WTC11 (cell line): Measurements from ENCODE around the gene ADAM12. TPM values are rescaled to one million over a fixed set of nuclear protein-coding genes. Genes with fewer than 3 reads are reported as not detected.

Experiments
- ATAC-seq: fragments of 200-7000 bp; cut with Tn5 transposase; 2 replicates; pipeline ENCODE4 v1.10.0; 2021; ENCODE audit warnings: mild to moderate bottlenecking, moderate library complexity
- CTCF ChIA-PET: fragments of 300-600 bp; sonication (Branson Sonifier 250); formaldehyde crosslinking; loops from one replicate; lab custom pipeline; 2021; ENCODE audit warnings: antibody characterized with exemption; lab: Charles Lee
- POLR2A ChIA-PET: fragments of 350-600 bp; sonication (Branson Sonifier 250); formaldehyde crosslinking; loops from one replicate; lab custom pipeline; 2021; ENCODE audit warnings: antibody characterized with exemption; lab: Charles Lee
- DNase-seq: peaks from one replicate; pipeline ENCODE4 v3.0.0; 2021; ENCODE audit warnings: low spot score
- H3K27ac Mint-ChIP-seq: 2 replicates; pipeline ENCODE4 v1.8.0; 2021; ENCODE audit warnings: mixed read lengths
- H3K27me3 Mint-ChIP-seq: 2 replicates; pipeline ENCODE4 v1.8.0; 2021; ENCODE audit warnings: low read depth, mild to moderate bottlenecking, moderate library complexity, mixed read lengths
- H3K36me3 Mint-ChIP-seq: 2 replicates; pipeline ENCODE4 v1.8.0; 2021; ENCODE audit warnings: mixed read lengths
- H3K4me1 Mint-ChIP-seq: 2 replicates; pipeline ENCODE4 v1.8.0; 2022; ENCODE audit warnings: mixed read lengths
- H3K4me3 Mint-ChIP-seq: 2 replicates; pipeline ENCODE4 v1.8.0; 2021; ENCODE audit warnings: mild to moderate bottlenecking, moderate library complexity, mixed read lengths
- H3K9me3 Mint-ChIP-seq: 2 replicates; pipeline ENCODE4 v1.8.0; 2021; ENCODE audit warnings: mixed read lengths
- ARID4B ChIP-seq: sonication (generic); formaldehyde crosslinking; IDR thresholded peaks from 2 replicates; pipeline ENCODE4 v1.8.0; 2023; ENCODE audit warnings: missing genetic modification reagents, mild to moderate bottlenecking, borderline replicate concordance
- ATF3 ChIP-seq: sonication (generic); formaldehyde crosslinking; conservative IDR thresholded peaks from 2 replicates; pipeline ENCODE4 v1.8.1; 2022; ENCODE audit warnings: mild to moderate bottlenecking, missing genetic modification reagents
- E2F5 ChIP-seq: sonication (generic); formaldehyde crosslinking; IDR thresholded peaks from 2 replicates; pipeline ENCODE4 v1.8.1; 2022; ENCODE audit warnings: mild to moderate bottlenecking, moderate library complexity, missing genetic modification reagents
- ELF4 ChIP-seq: sonication (generic); formaldehyde crosslinking; IDR thresholded peaks from 2 replicates; pipeline ENCODE4 v1.8.1; 2022; ENCODE audit warnings: low read depth, mild to moderate bottlenecking, moderate library complexity, missing genetic modification reagents
- GTF2I ChIP-seq: fragments of 250-450 bp; sonication (Bioruptor Pico); conservative IDR thresholded peaks from 2 replicates; pipeline ENCODE4 v1.4.0; 2021; ENCODE audit warnings: mild to moderate bottlenecking
- HMGXB4 ChIP-seq: sonication (generic); formaldehyde crosslinking; IDR thresholded peaks from 2 replicates; pipeline ENCODE4 v1.8.1; 2023; ENCODE audit warnings: mild to moderate bottlenecking, moderate library complexity, missing genetic modification reagents
- MXD4 ChIP-seq: fragments of 250-450 bp; sonication (Bioruptor Pico); IDR thresholded peaks from 2 replicates; pipeline ENCODE4 v1.8.0; 2021; ENCODE audit warnings: mild to moderate bottlenecking, moderate library complexity, borderline replicate concordance
- NFE2L1 ChIP-seq: sonication (generic); formaldehyde crosslinking; IDR thresholded peaks from 2 replicates; pipeline ENCODE4 v1.8.1; 2023; ENCODE audit warnings: missing genetic modification reagents
- NR3C1 ChIP-seq: sonication (generic); formaldehyde crosslinking; conservative IDR thresholded peaks from 2 replicates; pipeline ENCODE4 v1.8.1; 2023; ENCODE audit warnings: low read depth, mild to moderate bottlenecking, missing genetic modification reagents
- OVOL2 ChIP-seq: fragments of 250-450 bp; sonication (Bioruptor Pico); IDR thresholded peaks from 2 replicates; pipeline ENCODE4 v1.9.0; 2021; ENCODE audit warnings: mild to moderate bottlenecking, borderline replicate concordance
- PREB ChIP-seq: sonication (generic); formaldehyde crosslinking; IDR thresholded peaks from 2 replicates; pipeline ENCODE4 v1.8.1; 2022; ENCODE audit warnings: mild to moderate bottlenecking, missing genetic modification reagents, moderate library complexity, borderline replicate concordance
- SMAD3 ChIP-seq: sonication (generic); formaldehyde crosslinking; IDR thresholded peaks from 2 replicates; pipeline ENCODE4 v1.8.0; 2022; ENCODE audit warnings: missing genetic modification reagents, mild to moderate bottlenecking, borderline replicate concordance
- SMAD4 ChIP-seq: sonication (generic); formaldehyde crosslinking; IDR thresholded peaks from 2 replicates; pipeline ENCODE4 v1.8.0; 2022; ENCODE audit warnings: mild to moderate bottlenecking, missing genetic modification reagents
- STAT6 ChIP-seq: sonication (generic); formaldehyde crosslinking; conservative IDR thresholded peaks from 2 replicates; pipeline ENCODE4 v1.8.1; 2023; ENCODE audit warnings: mild to moderate bottlenecking, low read depth, missing genetic modification reagents, moderate library complexity
- TEAD1 ChIP-seq: sonication (generic); formaldehyde crosslinking; IDR thresholded peaks from 2 replicates; pipeline ENCODE4 v1.8.0; 2022; ENCODE audit warnings: mild to moderate bottlenecking, missing genetic modification reagents
- USF1 ChIP-seq: sonication (generic); formaldehyde crosslinking; IDR thresholded peaks from 2 replicates; pipeline ENCODE4 v1.8.0; 2022; ENCODE audit warnings: mild to moderate bottlenecking, missing genetic modification reagents
- ZNF138 ChIP-seq: sonication (generic); formaldehyde crosslinking; conservative IDR thresholded peaks from 2 replicates; pipeline ENCODE4 v1.8.1; 2022; ENCODE audit warnings: mild to moderate bottlenecking, moderate library complexity, missing genetic modification reagents
- ZNF232 ChIP-seq: sonication (generic); formaldehyde crosslinking; IDR thresholded peaks from 2 replicates; pipeline ENCODE4 v1.8.0; 2022; ENCODE audit warnings: mild to moderate bottlenecking, missing genetic modification reagents
- total RNA-seq: library from RNA; stranded (reverse); gene quantifications from 3 replicates; pipeline ENCODE4 v1.2.3, GENCODE V29; 2021

The ADAM12 gene
- total RNA-seq, 1 experiment from 2014 or later: 0.22 TPM

- TF ChIP-seq HMGXB4 (CRISPR knock-in tag): no peak
- TF ChIP-seq USF1 (CRISPR knock-in tag): no peak
- TF ChIP-seq NFE2L1: no peak
- no peak for TF ChIP-seq STAT6 (CRISPR knock-in tag)
- no peak for TF ChIP-seq NR3C1 (CRISPR knock-in tag)
- TF ChIP-seq ZNF138 (CRISPR knock-in tag): no peak
These were observed 70.5 kb downstream of the ADAM12 start (continued) for GRCh38 chr10:126317751-126318150.

- Mint-ChIP-seq H3K27me3 (no peaks in the 10 kb centered on the region), H3K4me3 (no peak overlapping the region), H3K9me3 (peaks cover 12% of the 10 kb centered on the region), H3K4me1 (no peaks in the 10 kb centered on the region), H3K36me3 (no peaks in the 10 kb centered on the region), H3K27ac (no peak overlapping the region)
- POLR2A ChIA-PET: no interaction called here
- CTCF ChIA-PET: interaction anchor here (1.4 kb wide), 1 partner anchor 381 kb away, joined by 4 read pairs; no protein-coding TSS in a partner anchor
- ATAC-seq (no peak), DNase-seq (no peak)
- TF ChIP-seq ZNF232 (no peak), ELF4 (no peak), SMAD3 (CRISPR knock-in tag) (no peak), SMAD4 (CRISPR knock-in tag) (no peak), ZNF138 (CRISPR knock-in tag) (no peak), E2F5 (no peak), GTF2I (CRISPR knock-in tag) (no peak), MXD4 (CRISPR knock-in tag) (no peak), TEAD1 (no peak), OVOL2 (CRISPR knock-in tag) (no peak), ARID4B (CRISPR knock-in tag) (no peak), PREB (CRISPR knock-in tag) (no peak), ATF3 (CRISPR knock-in tag) (no peak)
These were observed 72.6 kb downstream of the ADAM12 start for GRCh38 chr10:126315494-126316177.
